Kidney (tissue), 14 donors: ENCODE results near the gene PSMD4. TPM values are rescaled to one million over a fixed set of nuclear protein-coding genes. Genes with fewer than 3 reads are reported as not detected.

Experiments
- DNase-seq, 5 donors: peaks; one replicate each; pipeline ENCODE4 v3.0.0-alpha.2; 2013 to 2020
- FAIRE-seq: peaks from 2 replicates; lab custom pipeline; 2012; peaks lifted over from hg19 to GRCh38; lab: Jason Lieb, UNC
- H3K27ac ChIP-seq, 2 donors: one replicate each; pipeline ENCODE4 v1.7.0; 2013; ENCODE audit warnings: low read depth in 2 of 2, low read length in 2 of 2, inconsistent platforms in 1 of 2
- H3K27me3 ChIP-seq: one replicate; pipeline ENCODE4 v1.7.1; 2013; ENCODE audit warnings: low read length, inconsistent platforms; ENCODE audit not compliant: control insufficient read depth, insufficient read depth
- H3K36me3 ChIP-seq, 3 donors: one replicate each; pipeline versions ENCODE4 v1.7.0 to v1.7.1; 2013; ENCODE audit warnings: low read length in 3 of 3, control low read depth in 1 of 3, inconsistent platforms in 1 of 3; ENCODE audit not compliant: insufficient read depth in 3 of 3, control insufficient read depth in 2 of 3
- H3K4me1 ChIP-seq, 3 donors: one replicate each; pipeline versions ENCODE4 v1.7.0 to v1.7.1; 2013; ENCODE audit warnings: low read length in 3 of 3, inconsistent platforms in 1 of 3, low read depth in 1 of 3; ENCODE audit not compliant: control insufficient read depth in 2 of 3, insufficient read depth in 2 of 3
- H3K4me3 ChIP-seq, 3 donors: one replicate each; pipeline versions ENCODE4 v1.7.0 to v1.8.1; 2013; ENCODE audit warnings: low read length in 3 of 3, control low read depth in 1 of 3, inconsistent platforms in 1 of 3
- H3K9ac ChIP-seq, 3 donors: one replicate each; pipeline versions ENCODE4 v1.7.0 to v1.7.1; 2013; ENCODE audit warnings: low read length in 3 of 3, control low read depth in 1 of 3, inconsistent platforms in 1 of 3
- H3K9me3 ChIP-seq, 3 donors: one replicate each; pipeline versions ENCODE4 v1.7.0 to v1.7.1; 2013; ENCODE audit warnings: low read length in 3 of 3, control low read depth in 1 of 3, inconsistent platforms in 1 of 3; ENCODE audit not compliant: control insufficient read depth in 2 of 3, insufficient read depth in 1 of 3
- intact Hi-C: fragments of 100-400 bp; cut with DNase I; formaldehyde crosslinking; loops from one replicate; pipeline ENCODE4 v1.11.1; 2022
- polyA plus RNA-seq: library from polyadenylated mRNA; stranded (reverse); fragments of 350-450 nt; fragmentation: Illumina TruSeq; extraction: RNeasy Lipid Tissue Mini Kit (QIAGEN cat#74804); gene quantifications from one replicate; pipeline ENCODE4 v1.2.3, GENCODE V29; 2014; ENCODE audit warnings: low read depth, low replicate concordance; ENCODE audit not compliant: insufficient read depth
- total RNA-seq: library from RNA; stranded (reverse); fragmentation: NEBNext Ultra II Directional; extraction: Animal tissue kit (Norgen Biotek cat#: 25700); gene quantifications from one replicate; pipeline ENCODE4 v1.2.1, GENCODE V29; 2021
- TF ChIP-seq, protein P1 (sequence below): IDR thresholded peaks from 3 replicates; pipeline ENCODE4 v1.5.1; 2012; ENCODE audit warnings: mild to moderate bottlenecking, moderate library complexity, borderline replicate concordance; ENCODE audit not compliant: insufficient read depth; ENCODE audit errors: extremely low read depth
- donor health status: control.
- donor health status: control.
- donor health status: control.
- donor health status: control.
- donor health status: control.
- donor health status: DM: yes; HTN: yes; CAD: no.
- donor health status: Normal renal cell carcinoma (clear cell type).

PSMD4 gene
- total and polyA plus RNA-seq, 2 donors from 2014 or later: 123 to 178 TPM

DNA sequence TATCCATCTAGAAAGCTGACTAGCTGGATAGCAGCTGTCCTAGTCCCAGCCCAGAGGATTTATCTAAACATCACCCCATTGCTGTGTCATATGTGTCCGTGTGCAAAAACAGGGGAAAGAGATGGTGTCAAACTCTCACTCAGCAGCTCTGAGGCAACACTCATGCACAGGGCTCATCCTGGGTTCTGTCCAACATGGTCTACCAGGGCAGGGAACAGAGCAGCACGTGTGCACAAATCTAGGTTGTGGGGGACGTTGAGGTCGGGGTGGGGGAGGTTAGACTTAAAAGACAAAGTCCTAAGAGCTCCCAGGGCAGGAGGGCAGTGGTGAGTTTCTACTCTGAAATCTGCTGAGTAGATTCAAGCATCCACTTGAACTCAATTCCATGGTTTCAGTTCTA is 56.5 kb downstream of the PSMD4 start:
- H3K27me3 ChIP-seq: no peaks in the 10 kb centered on the region
- H3K4me3 ChIP-seq: no peak overlapping the region
- H3K36me3 ChIP-seq: peaks cover 14 to 60% (median 35%) of the 10 kb centered on the region in 3 donors
- no peak for FAIRE-seq
- no peak for DNase-seq
- H3K9ac ChIP-seq: no peak overlapping the region
- intact Hi-C loops: no loop called here
- peak overlapping the region in 1 of 2 donors; percentile 42 for H3K27ac ChIP-seq
- peaks cover 0 to 30% (median 26%) of the 10 kb centered on the region in 3 donors for H3K4me1 ChIP-seq
- no peaks in the 10 kb centered on the region for H3K9me3 ChIP-seq
- TF ChIP-seq, protein P1, sequence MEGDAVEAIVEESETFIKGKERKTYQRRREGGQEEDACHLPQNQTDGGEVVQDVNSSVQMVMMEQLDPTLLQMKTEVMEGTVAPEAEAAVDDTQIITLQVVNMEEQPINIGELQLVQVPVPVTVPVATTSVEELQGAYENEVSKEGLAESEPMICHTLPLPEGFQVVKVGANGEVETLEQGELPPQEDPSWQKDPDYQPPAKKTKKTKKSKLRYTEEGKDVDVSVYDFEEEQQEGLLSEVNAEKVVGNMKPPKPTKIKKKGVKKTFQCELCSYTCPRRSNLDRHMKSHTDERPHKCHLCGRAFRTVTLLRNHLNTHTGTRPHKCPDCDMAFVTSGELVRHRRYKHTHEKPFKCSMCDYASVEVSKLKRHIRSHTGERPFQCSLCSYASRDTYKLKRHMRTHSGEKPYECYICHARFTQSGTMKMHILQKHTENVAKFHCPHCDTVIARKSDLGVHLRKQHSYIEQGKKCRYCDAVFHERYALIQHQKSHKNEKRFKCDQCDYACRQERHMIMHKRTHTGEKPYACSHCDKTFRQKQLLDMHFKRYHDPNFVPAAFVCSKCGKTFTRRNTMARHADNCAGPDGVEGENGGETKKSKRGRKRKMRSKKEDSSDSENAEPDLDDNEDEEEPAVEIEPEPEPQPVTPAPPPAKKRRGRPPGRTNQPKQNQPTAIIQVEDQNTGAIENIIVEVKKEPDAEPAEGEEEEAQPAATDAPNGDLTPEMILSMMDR: no peak

DNA sequence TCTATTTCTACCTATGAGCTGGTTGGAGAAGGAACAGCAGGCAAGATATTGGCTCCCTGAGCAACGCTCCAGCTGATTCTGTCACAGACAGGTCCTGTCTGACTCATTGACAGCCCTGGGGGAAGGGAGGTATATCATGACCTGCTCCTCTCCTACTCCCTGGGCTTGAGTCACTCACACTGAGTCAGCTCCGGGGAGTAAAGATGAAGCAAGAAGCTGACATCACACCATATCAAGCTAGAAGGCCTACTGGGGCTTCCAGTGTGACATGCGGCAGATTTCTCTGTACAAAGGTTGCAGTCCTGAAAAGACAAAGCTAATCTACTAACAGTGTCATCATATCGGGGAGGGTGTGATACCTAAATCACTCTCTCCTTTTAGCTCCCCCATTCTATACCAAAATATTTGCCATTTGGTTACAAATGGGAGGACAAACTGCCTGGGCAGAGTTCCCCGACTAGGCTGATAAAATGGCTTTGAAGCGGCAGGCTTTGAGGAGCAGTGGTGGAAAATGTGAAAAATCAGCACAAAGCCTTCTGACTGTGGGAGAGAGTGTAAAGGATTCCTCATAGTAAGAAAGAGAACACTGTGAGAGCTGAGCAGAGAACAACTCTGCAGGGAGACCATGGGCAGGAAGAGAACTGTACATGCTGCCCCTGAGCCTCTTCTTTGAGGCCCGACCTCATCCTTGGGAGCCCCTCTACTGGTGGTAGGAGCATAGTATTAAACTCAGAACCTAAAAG is 57.2 kb downstream of the PSMD4 start:
- Histone ChIP-seq H3K27ac (peak overlapping the region; percentile 6 to 68), H3K4me1 (peaks cover 0 to 30% (median 26%) of the 10 kb centered on the region in 3 donors), H3K36me3 (peaks cover 14 to 59% (median 34%) of the 10 kb centered on the region in 3 donors), H3K9ac (peak overlapping the region in 1 of 3 donors; percentile 16), H3K27me3 (no peaks in the 10 kb centered on the region), H3K9me3 (no peaks in the 10 kb centered on the region), H3K4me3 (no peak overlapping the region)
- TF ChIP-seq, protein P1: no peak
- DNase-seq (peak in 1 of 5 donors; percentile 78), FAIRE-seq (no peak)
- intact Hi-C loops: no loop called here

DNA sequence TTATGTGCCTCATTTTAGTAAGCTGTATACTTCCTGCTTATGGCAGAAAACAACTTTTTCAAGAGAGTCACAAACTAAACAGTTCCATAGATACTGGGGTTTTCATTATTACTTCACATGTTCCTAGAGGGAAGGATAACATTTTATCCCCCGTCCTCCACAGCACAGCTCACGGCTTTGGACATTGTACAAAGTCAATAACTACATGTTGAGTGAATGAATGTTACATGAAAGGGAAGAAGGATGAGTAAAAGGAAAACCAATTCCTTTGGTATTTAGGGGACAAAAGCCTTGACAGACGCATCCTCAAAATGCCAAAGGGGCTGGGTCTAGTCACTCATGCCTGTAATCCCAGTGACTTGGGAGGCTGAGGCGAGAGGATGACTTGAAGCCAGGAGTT is 57.9 kb downstream of the PSMD4 start:
- DNase-seq (no peak), FAIRE-seq (no peak)
- Histone ChIP-seq H3K4me1 (peaks cover 0 to 30% (median 26%) of the 10 kb centered on the region in 3 donors), H3K4me3 (no peak overlapping the region), H3K27me3 (no peaks in the 10 kb centered on the region), H3K27ac (peak overlapping the region in 1 of 2 donors; percentile 68), H3K36me3 (peaks cover 12 to 58% (median 29%) of the 10 kb centered on the region in 3 donors), H3K9me3 (no peaks in the 10 kb centered on the region), H3K9ac (no peak overlapping the region)
- intact Hi-C loops: no loop called here
- TF ChIP-seq, protein P1: no peak
